Neural cell (in vitro differentiated cells): Measurements from ENCODE around the gene GRID1. TPM values are rescaled to one million over a fixed set of nuclear protein-coding genes. Genes with fewer than 3 reads are reported as not detected.

Experiments used
- H2AFZ ChIP-seq: fragments of 200-600, 300-800 bp; sonication (generic), shearing (Covaris generic); 2 replicates; pipeline ENCODE4 v1.6.0; 2014; ENCODE audit warnings: low read depth, mild to moderate bottlenecking, antibody characterized with exemption, low read length, moderate library complexity
- H3F3A ChIP-seq: fragments of 200-600 bp; shearing (Covaris generic); 2 replicates; pipeline ENCODE4 v1.6.1; 2016; ENCODE audit warnings: mild to moderate bottlenecking, moderate library complexity, mixed read lengths, antibody characterized with exemption, low read length; ENCODE audit not compliant: insufficient read depth, poor library complexity, severe bottlenecking
- H3K27ac ChIP-seq: fragments of 200-600, 300-800 bp; sonication (generic), shearing (Covaris generic); 2 replicates; pipeline ENCODE4 v1.5.1; 2014; ENCODE audit warnings: mild to moderate bottlenecking, low read length, moderate library complexity
- H3K27me3 ChIP-seq: fragments of 300-800, 200-600 bp; sonication (generic), shearing (Covaris generic); 2 replicates; pipeline ENCODE4 v1.6.0; 2014; ENCODE audit warnings: mild to moderate bottlenecking, low read depth, low read length, moderate library complexity; ENCODE audit not compliant: insufficient read depth
- H3K36me3 ChIP-seq: fragments of 300-800, 200-600 bp; sonication (generic), shearing (Covaris generic); 2 replicates; pipeline ENCODE4 v1.5.1; 2014; ENCODE audit warnings: mild to moderate bottlenecking, antibody characterized with exemption, low read length, moderate library complexity; ENCODE audit not compliant: insufficient read depth
- H3K4me2 ChIP-seq: fragments of 300-800, 200-600 bp; sonication (generic), shearing (Covaris generic); 2 replicates; pipeline ENCODE4 v1.6.0; 2014; ENCODE audit warnings: mild to moderate bottlenecking, low read length
- H3K4me3 ChIP-seq: fragments of 300-800, 200-600 bp; sonication (generic), shearing (Covaris generic); 2 replicates; pipeline ENCODE4 v1.5.1; 2014; ENCODE audit warnings: mild to moderate bottlenecking, low read length, moderate library complexity
- H3K79me2 ChIP-seq: fragments of 200-600 bp; shearing (Covaris generic); replicated peaks from 2 replicates; pipeline ENCODE4 v1.6.0; 2014; ENCODE audit warnings: mild to moderate bottlenecking, low read length, moderate library complexity; ENCODE audit not compliant: insufficient read depth
- H3K9ac ChIP-seq: fragments of 300-800, 200-600 bp; sonication (generic), shearing (Covaris generic); 2 replicates; pipeline ENCODE4 v1.6.1; 2016; ENCODE audit warnings: mild to moderate bottlenecking, low read length, mixed read lengths
- H3K9me2 ChIP-seq: fragments of 200-600 bp; shearing (Covaris generic); 2 replicates; pipeline ENCODE4 v1.6.1; 2016; ENCODE audit warnings: mild to moderate bottlenecking, low read length, mixed read lengths; ENCODE audit not compliant: insufficient read depth
- H3K9me3 ChIP-seq: fragments of 200-600, 300-800 bp; sonication (generic), shearing (Covaris generic); 2 replicates; pipeline ENCODE4 v1.6.1; 2016; ENCODE audit warnings: mild to moderate bottlenecking, mixed run types, low read length, moderate library complexity, mixed read lengths
- H4K20me1 ChIP-seq: fragments of 200-600 bp; shearing (Covaris generic); 2 replicates; pipeline ENCODE4 v1.6.1; 2016; ENCODE audit warnings: mild to moderate bottlenecking, mixed run types; ENCODE audit not compliant: insufficient read depth
- EP300 ChIP-seq: fragments of 450-650 bp; conservative IDR thresholded peaks from 2 replicates; pipeline ENCODE4 v1.6.1; 2014; ENCODE audit warnings: antibody characterized with exemption, mild to moderate bottlenecking, moderate library complexity; ENCODE audit not compliant: poor library complexity, severe bottlenecking
- EZH2 ChIP-seq: fragments of 200-600, 300-800 bp; shearing (Covaris generic), sonication (generic); IDR thresholded peaks from 2 replicates; pipeline ENCODE4 v1.6.1; 2014; ENCODE audit warnings: antibody characterized with exemption, low read length, borderline replicate concordance, mild to moderate bottlenecking; ENCODE audit not compliant: insufficient read depth, poor library complexity, severe bottlenecking
- MXI1 ChIP-seq: fragments of 450-650 bp; conservative IDR thresholded peaks from 2 replicates; pipeline ENCODE4 v1.6.1; 2014; ENCODE audit warnings: antibody characterized with exemption, mild to moderate bottlenecking; ENCODE audit not compliant: poor library complexity, severe bottlenecking
- POLR2AphosphoS5 ChIP-seq: IDR thresholded peaks from 2 replicates; pipeline ENCODE4 v1.6.1; 2012
- RAD21 ChIP-seq: fragments of 450-650 bp; conservative IDR thresholded peaks from 2 replicates; pipeline ENCODE4 v1.6.1; 2014; ENCODE audit warnings: antibody characterized with exemption, mild to moderate bottlenecking, moderate library complexity
- REST ChIP-seq: IDR thresholded peaks from 2 replicates; pipeline ENCODE4 v1.6.1; 2012; ENCODE audit warnings: borderline replicate concordance
- SMC3 ChIP-seq: fragments of 450-650 bp; conservative IDR thresholded peaks from 2 replicates; pipeline ENCODE4 v1.6.1; 2014; ENCODE audit warnings: antibody characterized with exemption, mild to moderate bottlenecking, moderate library complexity; ENCODE audit not compliant: poor library complexity
- TAF1 ChIP-seq: IDR thresholded peaks from 2 replicates; pipeline ENCODE4 v1.6.1; 2012; ENCODE audit warnings: low read depth
- polyA plus RNA-seq: library from polyadenylated mRNA; depleted of rRNA; stranded (reverse); fragments of >200 nt; gene quantifications from 2 replicates; pipeline ENCODE4 v1.2.3, GENCODE V29; 2014
- TF ChIP-seq, protein P1 (sequence below): fragments of 450-650 bp; IDR thresholded peaks from 2 replicates; pipeline ENCODE4 v1.5.1; 2014; ENCODE audit warnings: antibody characterized with exemption, mild to moderate bottlenecking, moderate library complexity; ENCODE audit not compliant: poor library complexity, severe bottlenecking

GRID1 gene
- polyA plus RNA-seq, 1 donor from 2014 or later, result 7.3 TPM

DNA sequence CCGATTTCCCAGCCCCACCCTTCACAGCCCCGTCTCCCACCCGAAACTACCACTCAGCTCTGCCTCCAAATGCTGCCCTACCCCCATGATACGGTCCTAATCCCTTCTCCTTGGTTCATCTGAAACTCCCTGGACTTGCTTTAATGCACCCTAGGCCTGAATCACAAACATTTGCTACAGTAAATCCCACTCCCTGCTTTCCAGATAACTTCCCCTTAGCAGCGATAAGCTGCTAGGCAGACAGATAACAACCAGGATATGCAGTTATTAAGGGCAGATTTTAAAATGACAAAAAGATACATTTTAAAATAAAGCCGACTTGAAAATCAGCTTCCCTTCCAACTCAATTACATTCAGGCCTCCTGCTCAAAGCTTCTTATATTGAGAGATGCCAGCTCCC, 514.7 kb downstream of the GRID1 start:
- Histone ChIP-seq H3F3A (no peaks in the 10 kb centered on the region), H3K9me2 (no peaks in the 10 kb centered on the region), H3K4me2 (no peak overlapping the region), H3K4me3 (no peak overlapping the region), H2AFZ (no peak overlapping the region), H3K9me3 (peaks cover 7% of the 10 kb centered on the region), H3K27ac (no peak overlapping the region), H3K36me3 (no peaks in the 10 kb centered on the region), H3K79me2 (no peaks in the 10 kb centered on the region), H3K27me3 (no peaks in the 10 kb centered on the region), H3K9ac (no peak overlapping the region), H4K20me1 (no peaks in the 10 kb centered on the region)
- TF ChIP-seq RAD21 (no peak), MXI1 (no peak), TAF1 (no peak), EP300 (no peak), EZH2 (no peak), REST (no peak), SMC3 (no peak), POLR2AphosphoS5 (no peak)
- TF ChIP-seq, protein P1, sequence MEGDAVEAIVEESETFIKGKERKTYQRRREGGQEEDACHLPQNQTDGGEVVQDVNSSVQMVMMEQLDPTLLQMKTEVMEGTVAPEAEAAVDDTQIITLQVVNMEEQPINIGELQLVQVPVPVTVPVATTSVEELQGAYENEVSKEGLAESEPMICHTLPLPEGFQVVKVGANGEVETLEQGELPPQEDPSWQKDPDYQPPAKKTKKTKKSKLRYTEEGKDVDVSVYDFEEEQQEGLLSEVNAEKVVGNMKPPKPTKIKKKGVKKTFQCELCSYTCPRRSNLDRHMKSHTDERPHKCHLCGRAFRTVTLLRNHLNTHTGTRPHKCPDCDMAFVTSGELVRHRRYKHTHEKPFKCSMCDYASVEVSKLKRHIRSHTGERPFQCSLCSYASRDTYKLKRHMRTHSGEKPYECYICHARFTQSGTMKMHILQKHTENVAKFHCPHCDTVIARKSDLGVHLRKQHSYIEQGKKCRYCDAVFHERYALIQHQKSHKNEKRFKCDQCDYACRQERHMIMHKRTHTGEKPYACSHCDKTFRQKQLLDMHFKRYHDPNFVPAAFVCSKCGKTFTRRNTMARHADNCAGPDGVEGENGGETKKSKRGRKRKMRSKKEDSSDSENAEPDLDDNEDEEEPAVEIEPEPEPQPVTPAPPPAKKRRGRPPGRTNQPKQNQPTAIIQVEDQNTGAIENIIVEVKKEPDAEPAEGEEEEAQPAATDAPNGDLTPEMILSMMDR, result no peak

DNA sequence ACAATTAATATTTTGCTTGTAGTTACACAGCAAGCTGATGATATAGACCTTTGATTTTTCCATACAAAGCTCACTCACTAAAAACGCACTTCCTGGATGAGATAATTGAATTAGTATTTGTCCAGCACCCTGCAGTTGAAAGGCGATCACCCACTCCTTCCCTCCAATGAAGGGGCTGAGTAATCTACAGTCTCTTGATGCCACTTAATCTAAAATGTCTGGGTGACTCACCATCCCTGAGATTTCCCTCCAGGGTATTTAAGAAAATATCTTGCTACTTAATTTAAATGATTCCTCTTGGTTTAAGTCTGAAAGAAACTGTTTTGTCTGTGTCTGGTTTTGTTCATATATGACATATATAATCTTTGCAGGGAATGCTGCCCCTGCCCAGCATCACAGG, 515.3 kb downstream of the GRID1 start:
- peaks cover 7% of the 10 kb centered on the region for H3K9me3 ChIP-seq
- H4K20me1 ChIP-seq, result no peaks in the 10 kb centered on the region
- no peak overlapping the region for H2AFZ ChIP-seq
- no peaks in the 10 kb centered on the region for H3K27me3 ChIP-seq
- H3K4me3 ChIP-seq, result no peak overlapping the region
- H3K4me2 ChIP-seq, result no peak overlapping the region
- H3F3A ChIP-seq, result no peaks in the 10 kb centered on the region
- no peaks in the 10 kb centered on the region for H3K79me2 ChIP-seq
- H3K9me2 ChIP-seq, result no peaks in the 10 kb centered on the region
- TF ChIP-seq REST (no peak), RAD21 (no peak), EP300 (no peak), MXI1 (no peak), POLR2AphosphoS5 (no peak), SMC3 (no peak), TAF1 (no peak), EZH2 (no peak)
- TF ChIP-seq, protein P1, result no peak
- no peaks in the 10 kb centered on the region for H3K36me3 ChIP-seq
- H3K27ac ChIP-seq, result no peak overlapping the region
- no peak overlapping the region for H3K9ac ChIP-seq
